GM19238 (cell line): Measurements from ENCODE around the gene DMXL2.
A peak's percentile ranks its signal among the peaks of the same experiment; 100 is the strongest.
"Not testable (repeated sequence)": the region's sequence is repeated elsewhere in the genome, so short reads cannot be mapped to it uniquely, and the experiment has no call there.

ENCODE experiments used
- DNase-seq: peaks from one replicate; pipeline ENCODE4 v3.0.0; 2011; ENCODE audit warnings: low spot score; ENCODE audit not compliant: insufficient read length

DMXL2 gene

DNA sequence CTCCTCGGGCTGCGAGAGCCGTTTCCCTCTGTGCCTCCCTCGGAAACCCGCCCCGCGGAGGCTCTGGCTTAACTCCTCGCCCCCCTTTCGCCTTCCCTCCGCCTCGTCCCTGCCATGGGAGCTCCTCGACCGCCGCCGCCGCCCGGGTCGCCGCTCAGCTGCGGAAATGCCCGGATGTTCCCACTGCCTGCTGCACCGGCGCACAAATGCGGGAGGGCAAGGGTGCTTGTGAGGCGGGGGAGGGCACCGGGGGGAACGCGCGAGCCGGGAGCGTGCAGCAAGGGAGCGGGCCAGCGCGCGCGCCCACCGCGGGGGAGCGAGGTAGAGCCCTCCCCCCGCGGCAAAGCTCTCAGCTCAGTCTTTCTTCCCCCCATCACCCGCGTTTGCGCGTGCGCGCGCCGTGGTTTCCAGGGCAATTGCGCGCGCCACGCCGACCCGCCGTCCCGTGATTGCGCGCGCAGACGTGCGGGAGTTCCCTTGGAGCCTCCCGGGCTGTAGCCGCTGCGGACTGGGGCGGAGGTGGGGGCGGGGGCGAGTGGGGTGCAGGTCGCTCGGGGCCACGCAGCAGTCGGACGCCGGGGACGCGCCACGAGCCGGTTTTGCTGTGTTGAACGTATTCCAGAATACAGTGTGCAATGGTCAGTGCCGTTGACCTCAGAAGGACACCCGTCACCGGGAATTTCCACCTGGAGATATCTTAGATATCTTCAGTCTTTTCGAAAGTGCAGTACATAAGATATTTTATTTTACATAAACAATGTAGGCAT, at the start of gene DMXL2:
TSS of gene DMXL2 (minus strand) at position 168 of the 767 bp plus-strand sequence. CDS start 226 bp downstream, outside the sequence.
- peak; percentile 53 for DNase-seq

DNA sequence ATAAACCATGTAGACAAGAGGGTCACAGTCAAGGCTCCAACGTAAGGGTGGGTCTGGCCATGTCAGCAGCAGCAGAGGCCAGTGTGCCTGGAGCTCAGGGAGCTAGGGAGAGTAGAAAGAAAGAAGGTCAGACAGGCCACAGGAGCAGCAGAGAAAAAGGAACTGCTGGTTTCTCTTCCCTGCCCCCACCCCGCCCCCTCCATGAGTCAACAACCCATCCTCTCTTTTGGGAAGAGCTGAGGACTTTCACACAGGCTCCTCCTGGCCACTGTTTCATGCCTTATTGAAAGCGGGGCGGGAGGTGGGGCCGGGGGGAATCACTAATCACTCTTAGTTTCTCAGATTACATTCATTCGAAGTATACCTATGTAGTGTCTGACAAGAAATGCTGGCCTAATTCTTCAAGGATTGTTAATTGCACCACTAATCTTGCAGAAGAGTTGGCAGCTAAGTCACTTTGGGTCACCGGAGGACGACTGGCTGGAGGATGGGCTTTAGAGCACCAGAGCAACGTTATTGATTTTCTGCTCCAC, 49.6 kb upstream of the DMXL2 start:
- DNase-seq = no peak

DNA sequence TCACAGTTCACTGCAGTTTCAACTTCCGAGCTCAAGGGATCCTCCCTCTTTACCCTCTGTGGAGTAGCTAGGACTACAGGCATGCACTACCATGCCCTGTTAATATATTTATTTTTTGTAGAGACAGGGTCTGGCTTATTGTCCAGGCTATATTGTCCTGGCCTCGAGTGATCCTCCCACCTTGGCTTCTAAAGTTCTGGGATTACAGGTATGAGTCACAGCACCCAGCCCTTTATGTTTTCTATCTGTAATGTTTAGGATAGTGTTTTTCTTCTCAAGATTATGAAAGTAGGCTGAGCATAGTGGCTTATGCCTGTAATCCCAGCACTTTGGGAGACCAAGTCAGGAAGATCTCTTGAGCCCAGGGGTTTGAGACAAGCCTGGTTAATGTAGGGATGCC, 46.8 kb upstream of the DMXL2 start:
- DNase-seq = no peak

DNA sequence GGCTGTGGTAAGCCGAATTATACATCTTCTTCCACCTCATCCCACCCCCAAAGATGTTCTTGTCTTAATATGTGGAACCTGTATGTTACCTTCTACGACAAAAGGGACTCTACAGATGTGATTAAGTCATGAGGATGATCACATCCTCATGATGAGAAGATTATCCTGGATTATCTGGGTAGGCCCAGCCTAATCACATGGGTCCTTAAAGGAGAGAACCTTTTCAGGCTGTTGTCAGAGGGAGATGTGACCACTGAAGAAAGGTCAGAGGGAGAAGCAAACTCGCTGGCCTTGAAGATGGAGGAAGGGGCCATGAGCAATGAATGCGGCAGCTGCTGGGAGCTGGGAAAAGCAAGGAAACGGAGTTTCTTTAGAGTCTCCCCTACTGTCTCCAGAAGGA, 45.9 kb upstream of the DMXL2 start:
- DNase-seq = no peak

DNA sequence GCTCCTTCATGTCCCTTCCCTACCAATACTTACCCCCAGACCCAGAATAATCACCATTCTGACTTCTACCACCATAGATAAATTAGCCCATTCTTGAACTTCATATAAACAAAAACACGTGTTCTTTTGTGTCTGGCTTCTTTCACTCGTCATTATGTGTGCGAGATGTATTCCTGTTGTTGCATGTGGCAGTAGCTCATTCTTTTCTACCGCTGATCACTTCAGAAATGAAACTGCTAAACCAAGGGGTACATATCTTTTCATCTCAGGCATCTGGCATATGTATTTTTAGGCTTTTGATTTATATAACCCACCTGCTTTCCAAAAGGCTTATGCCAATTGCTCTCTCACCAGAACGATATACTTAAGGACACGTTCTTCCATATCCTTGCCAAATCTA, 44.9 kb upstream of the DMXL2 start:
- DNase-seq = no peak

DNA sequence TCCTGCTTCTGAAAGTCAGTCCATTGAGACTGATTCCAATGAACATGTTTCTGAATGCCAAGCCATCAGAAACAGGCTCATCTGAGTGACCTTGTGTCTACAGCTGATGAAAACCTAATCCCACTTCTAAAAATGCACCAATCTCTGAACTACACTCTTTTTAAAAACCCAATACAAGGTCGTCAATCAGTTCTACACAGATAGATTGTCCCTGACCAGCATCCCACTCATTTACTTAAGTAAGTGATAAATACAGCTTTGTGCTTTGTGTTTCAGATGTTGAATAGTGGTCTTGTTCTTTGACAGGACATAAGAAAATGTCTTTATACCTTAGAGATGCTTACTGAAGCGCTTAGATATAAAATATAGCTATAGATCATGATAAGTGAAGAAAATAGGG, 38.5 kb upstream of the DMXL2 start:
- DNase-seq = no peak

GRCh38 chr15:51658664-51659063, 36.1 kb upstream of the DMXL2 start:
- DNase-seq = no peak

DNA sequence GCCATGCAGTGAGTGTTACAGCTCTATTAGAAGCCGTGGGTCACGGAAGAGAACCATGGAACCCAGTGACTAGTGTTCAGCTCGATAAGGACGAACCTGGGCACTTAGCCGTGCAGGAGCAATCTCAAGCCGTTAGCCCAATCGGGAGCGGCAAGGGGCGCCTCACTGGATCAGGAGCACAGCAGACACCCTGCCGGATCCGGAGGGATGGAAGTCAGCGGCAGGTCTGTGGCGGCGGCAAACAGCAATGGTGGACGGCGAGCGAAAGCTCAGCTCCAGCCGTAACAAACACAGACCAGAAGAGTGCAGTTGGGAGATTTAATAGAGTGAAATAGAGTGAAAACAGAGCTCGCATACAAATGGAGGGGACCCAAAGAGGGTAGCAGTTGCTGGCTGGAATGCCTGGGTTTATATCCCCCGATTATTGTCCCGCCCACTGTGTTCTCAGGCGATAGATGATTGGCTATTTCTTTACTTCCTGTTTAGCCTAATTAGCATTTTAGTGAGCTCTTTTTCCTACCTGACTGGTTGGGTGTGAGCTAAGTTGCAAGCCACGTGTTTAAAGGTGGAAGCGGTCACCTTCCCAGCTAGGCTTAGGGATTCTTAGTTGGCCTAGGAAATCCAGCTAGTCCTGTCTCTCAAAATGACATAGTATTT, 33.0 kb upstream of the DMXL2 start:
- DNase-seq = not testable (repeated sequence)

DNA sequence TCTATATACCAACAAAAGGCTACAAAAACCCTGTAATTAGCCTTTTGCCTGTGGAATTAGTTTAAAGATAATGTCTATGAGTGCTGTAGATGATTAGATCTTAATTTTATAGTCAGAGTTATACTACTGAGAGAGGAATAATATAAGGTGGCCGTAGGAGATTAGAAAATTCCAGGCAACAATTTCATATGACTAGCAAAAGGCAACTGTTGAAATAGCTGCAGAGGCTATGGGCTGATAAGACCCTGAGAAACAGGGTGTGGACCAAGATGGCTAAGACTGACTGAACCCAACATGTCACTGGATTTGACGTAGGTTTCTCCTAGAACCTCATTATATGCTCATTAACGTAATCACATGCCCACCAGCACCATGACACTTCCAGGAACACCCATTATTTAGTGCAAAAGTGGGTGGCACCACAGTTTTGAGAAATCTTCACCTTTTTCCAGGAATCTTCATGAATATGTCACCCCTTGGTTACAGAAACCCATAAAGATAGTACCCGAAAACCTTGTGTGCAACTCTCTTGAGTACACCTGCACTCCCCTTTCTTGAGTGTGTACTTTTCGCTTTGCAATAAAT, 29.6 kb upstream of the DMXL2 start:
- no peak for DNase-seq

GRCh38 chr15:51649659-51650521, 27.3 kb upstream of the DMXL2 start:
- DNase-seq = peak; percentile 8

GRCh38 chr15:51648643-51649042, 26.1 kb upstream of the DMXL2 start:
- not testable (repeated sequence) for DNase-seq

GRCh38 chr15:51648101-51648500, 25.5 kb upstream of the DMXL2 start:
- DNase-seq = not testable (repeated sequence)

DNA sequence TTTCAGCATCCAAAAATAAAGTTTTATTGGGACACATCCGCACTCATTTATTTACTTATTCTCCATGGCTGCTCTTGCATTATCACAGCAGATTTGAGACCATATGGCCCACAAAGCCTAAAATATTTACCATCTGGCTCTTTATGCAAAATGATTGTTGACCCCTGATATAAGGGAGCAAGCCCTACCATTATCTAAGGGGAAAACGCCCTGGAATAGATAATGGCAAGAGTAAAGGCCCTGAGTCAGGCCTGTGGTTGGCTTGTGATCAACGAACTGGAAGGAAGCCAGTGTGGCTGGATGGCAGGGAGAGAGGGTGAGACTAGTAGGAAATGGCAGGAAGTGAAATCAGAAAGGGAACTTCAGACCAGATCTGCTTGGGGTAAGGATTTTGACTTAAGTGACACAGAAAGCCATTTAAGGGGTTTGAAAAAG, 24.6 kb upstream of the DMXL2 start:
- DNase-seq = no peak

DNA sequence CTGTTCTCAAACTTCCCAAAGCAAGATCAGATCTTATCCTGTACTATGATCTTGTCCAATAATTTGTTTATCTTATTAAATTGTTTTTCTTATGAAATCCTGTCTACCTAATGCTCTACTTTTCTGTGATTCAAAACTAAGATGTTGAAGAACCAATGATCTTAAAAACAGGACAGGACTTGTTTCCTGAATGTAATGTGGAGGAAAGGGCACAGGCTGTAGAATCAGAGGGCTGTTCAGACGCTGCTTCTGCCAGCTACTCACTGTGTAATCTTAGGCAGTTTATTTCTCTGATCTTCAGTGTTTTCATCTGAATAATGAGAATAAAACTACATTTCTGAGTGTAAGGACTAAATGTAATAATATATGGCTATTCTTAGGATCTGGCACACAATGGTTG, 20.1 kb upstream of the DMXL2 start:
- no peak for DNase-seq

GRCh38 chr15:51641490-51642130, 19.0 kb upstream of the DMXL2 start:
- no peak for DNase-seq

DNA sequence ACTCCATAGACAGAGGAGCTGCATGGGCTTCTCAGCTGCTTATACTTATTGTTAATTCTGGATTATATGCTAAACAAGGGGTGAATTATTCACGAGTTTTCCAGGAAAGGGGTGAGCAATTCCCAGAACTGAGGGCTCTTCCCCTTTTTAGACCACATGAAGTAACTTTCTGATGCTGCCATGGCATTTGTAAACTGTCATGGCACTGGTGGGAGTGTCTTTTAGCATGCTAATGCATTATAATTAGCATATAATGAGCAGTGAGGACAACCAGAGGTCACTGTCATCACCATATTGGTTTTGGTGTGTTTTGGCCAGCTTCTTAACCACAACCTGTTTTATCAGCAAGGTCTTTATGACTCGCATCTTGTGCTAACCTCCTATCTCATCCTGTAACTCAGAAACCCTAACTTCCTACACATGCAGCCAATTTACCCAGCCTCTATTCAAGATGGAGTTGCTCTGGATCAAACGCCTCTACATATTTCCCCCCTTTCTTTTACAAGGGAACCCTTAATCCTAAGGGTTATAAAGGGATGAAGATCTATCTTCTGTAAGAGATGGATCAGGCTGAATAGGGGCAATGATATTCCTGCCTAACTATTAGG, 12.1 kb upstream of the DMXL2 start:
- DNase-seq = no peak

- no peak for DNase-seq
These were observed 7.0 kb upstream of the DMXL2 start for GRCh38 chr15:51629612-51630011.

DNA sequence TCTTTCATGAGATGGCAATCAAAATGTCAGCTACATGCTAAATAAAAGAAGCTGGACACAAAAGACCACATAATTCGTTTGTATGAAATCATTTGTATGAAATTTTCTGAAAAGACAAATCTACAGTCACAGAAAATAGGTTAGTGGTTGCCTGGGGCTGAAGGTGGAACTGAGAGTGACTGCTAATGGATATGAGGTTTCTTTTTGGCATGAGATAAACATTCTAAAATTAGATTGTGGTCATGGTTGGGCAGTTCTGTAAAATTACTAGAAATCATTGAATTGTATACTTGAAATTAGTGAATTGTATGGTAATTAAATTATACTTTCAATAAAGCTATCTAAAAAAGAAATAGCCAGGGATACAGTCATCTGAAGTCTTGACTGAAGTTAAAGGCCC, 2.7 kb upstream of the DMXL2 start:
- no peak for DNase-seq

- no peak for DNase-seq
These were observed 1.5 kb upstream of the DMXL2 start for GRCh38 chr15:51624022-51624421.

- DNase-seq = no peak
These were observed 891 bp upstream of the DMXL2 start for GRCh38 chr15:51623386-51623938.
